ENCODE measurements around the gene DLG5.

Gene DLG5

DNA sequence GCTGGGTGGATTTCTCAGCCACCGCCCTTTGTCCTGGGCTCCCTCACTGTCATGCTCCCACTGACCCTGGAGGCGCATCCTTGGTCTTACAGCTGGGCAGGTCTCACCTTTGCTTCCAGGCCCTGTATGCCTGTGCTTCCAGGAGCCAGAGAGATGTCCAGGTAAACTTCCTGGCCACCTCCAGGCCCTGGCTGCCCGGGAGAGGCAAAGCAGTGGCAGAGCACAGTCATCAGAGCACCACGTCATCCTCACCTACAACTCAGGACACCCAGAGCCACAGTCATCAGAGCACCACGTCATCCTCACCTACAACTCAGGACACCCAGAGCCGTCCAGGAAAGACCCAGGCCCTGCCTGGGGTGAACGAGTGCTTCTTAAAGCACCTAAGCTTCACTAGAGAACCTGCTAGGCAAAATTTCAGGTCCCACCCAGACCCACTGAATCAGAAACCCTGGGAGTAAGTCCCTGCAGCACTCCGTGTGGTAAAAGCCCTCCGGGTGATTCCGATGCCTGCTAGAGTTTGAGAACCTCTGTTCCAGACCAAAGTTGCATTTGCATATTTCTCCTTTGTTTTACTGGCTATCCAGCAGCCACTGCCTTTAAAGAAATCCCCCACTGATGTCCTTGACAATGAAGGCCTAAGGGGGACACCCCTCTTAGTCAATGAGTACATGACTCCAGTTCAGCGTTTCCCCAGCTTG, 62.3 kb downstream of the DLG5 start:
- H3K27ac Mint-ChIP-seq, result no peak overlapping the region
- no peaks in the 10 kb centered on the region for H3K4me1 Mint-ChIP-seq (ENCODE audit: low read depth)
- no peaks in the 10 kb centered on the region for H3K9me3 Mint-ChIP-seq
- no peak overlapping the region for H3K4me3 Mint-ChIP-seq
- no peaks in the 10 kb centered on the region for H3K27me3 Mint-ChIP-seq
- no peaks in the 10 kb centered on the region for H3K36me3 Mint-ChIP-seq (ENCODE audit: low read depth)

DNA sequence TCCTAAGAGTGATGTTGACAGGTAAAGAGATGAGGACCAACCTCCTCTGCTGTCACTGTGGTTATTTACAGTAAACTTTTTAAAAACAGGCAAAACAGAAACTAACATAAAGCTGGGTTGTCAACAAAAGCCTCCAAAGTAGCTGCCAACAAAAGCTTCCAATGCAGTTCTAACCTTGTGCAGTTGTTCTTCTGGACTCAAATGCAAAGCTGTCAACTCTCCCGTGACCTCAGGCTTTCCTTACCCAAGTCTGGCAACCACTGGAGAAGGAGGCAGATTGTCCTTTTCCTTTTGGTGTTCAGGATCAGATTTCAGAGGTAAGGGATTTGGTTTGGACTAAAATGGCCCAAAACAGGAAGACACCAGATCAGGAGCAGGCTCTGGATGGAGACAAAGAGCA, 63.1 kb downstream of the DLG5 start:
- no peaks in the 10 kb centered on the region for H3K27me3 Mint-ChIP-seq
- H3K27ac Mint-ChIP-seq, result no peak overlapping the region
- no peaks in the 10 kb centered on the region for H3K4me1 Mint-ChIP-seq (ENCODE audit: low read depth)
- H3K36me3 Mint-ChIP-seq (ENCODE audit: low read depth), result no peaks in the 10 kb centered on the region
- H3K9me3 Mint-ChIP-seq, result no peaks in the 10 kb centered on the region
- no peak overlapping the region for H3K4me3 Mint-ChIP-seq

DNA sequence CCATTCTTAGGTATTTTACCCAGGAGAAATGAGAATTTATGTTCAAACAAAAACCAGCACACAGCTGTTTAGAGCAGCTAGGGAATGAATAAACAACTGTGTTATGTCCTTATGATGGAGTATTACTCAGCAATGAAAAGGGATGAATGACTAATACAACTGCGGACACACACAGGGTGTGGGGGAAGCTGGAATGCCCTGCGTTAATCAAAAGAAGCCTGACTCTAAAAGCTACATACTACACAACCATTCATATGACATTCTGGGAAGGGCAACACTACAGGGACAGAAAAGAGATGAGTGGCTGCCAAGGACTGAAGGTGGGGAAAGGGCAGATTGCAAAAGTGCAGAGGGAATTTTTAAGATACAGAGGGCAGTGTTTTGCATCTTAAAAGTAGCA, 64.0 kb downstream of the DLG5 start:
- Mint-ChIP-seq H3K27me3 (no peaks in the 10 kb centered on the region), H3K4me3 (no peak overlapping the region), H3K36me3 (ENCODE audit: low read depth) (no peaks in the 10 kb centered on the region), H3K27ac (no peak overlapping the region), H3K9me3 (no peaks in the 10 kb centered on the region), H3K4me1 (ENCODE audit: low read depth) (no peaks in the 10 kb centered on the region)

DNA sequence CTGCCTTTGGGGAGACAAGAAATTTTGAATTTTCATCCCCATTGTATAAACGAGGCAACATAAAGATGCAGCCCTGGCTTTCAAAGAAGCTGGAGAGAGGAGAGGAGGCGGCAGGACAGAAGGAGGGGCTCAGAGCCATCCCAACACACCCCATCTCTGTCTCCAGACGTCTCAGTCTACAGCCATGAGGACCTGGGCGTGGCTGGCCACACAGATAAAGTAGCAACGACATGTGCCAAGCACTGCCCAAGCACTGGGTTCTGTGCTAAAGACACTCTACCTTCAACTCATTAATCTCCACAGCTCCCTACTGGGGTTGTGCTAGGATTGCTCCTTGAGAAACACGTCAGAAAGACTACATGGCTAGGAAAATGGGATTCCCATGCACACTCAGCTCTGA, 65.2 kb downstream of the DLG5 start:
- Mint-ChIP-seq H3K4me1 (ENCODE audit: low read depth) (no peaks in the 10 kb centered on the region), H3K27me3 (no peaks in the 10 kb centered on the region), H3K36me3 (ENCODE audit: low read depth) (no peaks in the 10 kb centered on the region), H3K27ac (no peak overlapping the region), H3K9me3 (no peaks in the 10 kb centered on the region), H3K4me3 (no peak overlapping the region)

DNA sequence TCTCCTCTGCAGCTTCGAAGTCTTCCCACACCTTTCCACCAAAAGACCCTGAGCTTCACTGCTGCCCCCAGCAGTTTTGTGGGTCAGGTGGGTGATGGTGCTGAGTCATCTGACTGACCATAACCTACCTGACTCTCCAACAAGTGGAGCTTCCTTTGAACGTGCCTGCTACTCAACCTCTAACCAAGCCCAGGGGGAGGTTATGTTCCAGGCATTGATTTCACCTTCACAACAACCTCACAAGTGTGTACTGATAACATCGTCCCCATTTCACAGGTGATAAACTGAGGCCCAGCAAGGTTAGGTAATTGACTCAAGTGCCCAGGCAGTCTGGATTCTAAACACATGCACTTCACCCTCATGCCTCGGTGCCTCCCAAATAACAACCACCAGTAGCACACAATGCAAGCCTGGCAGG, 66.7 kb downstream of the DLG5 start:
- no peaks in the 10 kb centered on the region for H3K36me3 Mint-ChIP-seq (ENCODE audit: low read depth)
- H3K4me1 Mint-ChIP-seq (ENCODE audit: low read depth), result no peaks in the 10 kb centered on the region
- H3K27me3 Mint-ChIP-seq, result no peaks in the 10 kb centered on the region
- no peak overlapping the region for H3K27ac Mint-ChIP-seq
- no peak overlapping the region for H3K4me3 Mint-ChIP-seq
- H3K9me3 Mint-ChIP-seq, result no peaks in the 10 kb centered on the region

DNA sequence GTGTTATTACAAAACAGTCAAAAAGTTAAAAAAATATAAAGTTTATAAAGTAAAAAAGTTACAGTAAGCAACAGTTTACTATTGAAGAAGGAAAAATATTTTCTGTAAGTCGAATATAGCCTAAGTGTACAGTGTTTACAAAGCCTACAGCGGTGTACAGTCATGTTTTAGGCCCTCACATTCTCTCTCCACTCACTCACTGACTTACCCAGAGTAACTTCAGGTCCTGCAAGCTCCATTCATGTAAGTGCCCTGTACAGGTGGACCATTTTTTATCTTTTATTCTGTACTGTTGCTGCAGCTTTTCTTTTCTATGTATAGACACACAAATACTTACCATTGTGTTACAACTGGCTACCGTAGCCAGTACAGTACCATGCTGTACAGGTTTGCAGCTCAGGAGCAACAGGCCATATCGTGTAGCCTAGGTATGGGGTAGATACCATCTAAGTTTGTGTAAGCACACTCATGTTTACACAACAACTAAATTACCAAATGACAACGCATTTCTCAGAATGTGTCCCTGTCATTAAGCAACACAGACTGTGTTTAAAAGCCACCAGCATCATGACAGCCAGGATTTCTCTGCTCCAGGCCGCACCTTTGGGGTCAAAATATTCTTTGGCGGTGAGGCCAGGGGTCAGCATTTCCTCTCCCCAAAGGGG, 67.2 kb downstream of the DLG5 start:
- Mint-ChIP-seq H3K4me1 (ENCODE audit: low read depth) (no peaks in the 10 kb centered on the region), H3K4me3 (no peak overlapping the region), H3K9me3 (no peaks in the 10 kb centered on the region), H3K36me3 (ENCODE audit: low read depth) (no peaks in the 10 kb centered on the region), H3K27me3 (no peaks in the 10 kb centered on the region), H3K27ac (no peak overlapping the region)

DNA sequence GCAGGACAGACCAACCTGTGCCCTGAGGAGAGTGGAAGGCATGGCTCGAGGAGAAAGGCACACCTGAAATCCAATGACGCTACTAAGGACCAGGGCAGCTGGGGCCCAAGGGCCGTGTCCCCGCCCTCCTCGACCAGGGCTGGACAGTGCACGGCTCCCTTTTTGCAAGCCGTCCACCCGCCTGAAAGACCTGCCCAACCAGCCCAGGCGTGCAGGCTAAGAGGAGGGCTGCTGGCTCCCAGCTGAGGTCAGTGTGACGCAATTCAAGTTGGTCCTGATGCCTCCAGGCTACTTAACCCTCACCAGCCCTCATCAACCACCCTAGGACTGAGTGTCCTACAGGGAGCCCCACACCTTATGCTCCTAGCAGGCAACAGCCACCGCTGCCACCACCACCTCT, 69.3 kb downstream of the DLG5 start:
- Mint-ChIP-seq H3K4me3 (no peak overlapping the region), H3K27me3 (no peaks in the 10 kb centered on the region), H3K27ac (no peak overlapping the region), H3K4me1 (ENCODE audit: low read depth) (no peaks in the 10 kb centered on the region), H3K36me3 (ENCODE audit: low read depth) (no peaks in the 10 kb centered on the region), H3K9me3 (no peaks in the 10 kb centered on the region)

DNA sequence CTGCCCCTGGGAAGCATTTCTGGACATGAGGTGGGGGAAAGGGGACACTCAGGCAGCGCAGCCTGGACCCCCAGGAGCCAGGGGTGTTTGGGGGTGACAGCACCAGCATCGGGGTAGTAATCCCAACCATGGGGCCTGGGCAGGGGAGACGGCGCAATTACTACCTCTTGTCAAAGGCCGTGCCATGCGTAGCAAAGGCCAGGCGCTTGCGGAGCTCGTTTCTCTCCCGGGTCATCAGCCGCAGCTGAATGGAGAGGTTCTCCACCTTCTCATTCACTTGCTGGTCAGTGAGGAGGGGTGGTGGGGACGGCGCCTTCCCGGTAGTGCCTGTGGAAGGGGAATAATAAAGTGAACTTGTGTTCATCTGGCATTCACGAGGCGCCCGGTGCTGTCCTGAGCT, 70.0 kb downstream of the DLG5 start:
- no peak overlapping the region for H3K27ac Mint-ChIP-seq

DNA sequence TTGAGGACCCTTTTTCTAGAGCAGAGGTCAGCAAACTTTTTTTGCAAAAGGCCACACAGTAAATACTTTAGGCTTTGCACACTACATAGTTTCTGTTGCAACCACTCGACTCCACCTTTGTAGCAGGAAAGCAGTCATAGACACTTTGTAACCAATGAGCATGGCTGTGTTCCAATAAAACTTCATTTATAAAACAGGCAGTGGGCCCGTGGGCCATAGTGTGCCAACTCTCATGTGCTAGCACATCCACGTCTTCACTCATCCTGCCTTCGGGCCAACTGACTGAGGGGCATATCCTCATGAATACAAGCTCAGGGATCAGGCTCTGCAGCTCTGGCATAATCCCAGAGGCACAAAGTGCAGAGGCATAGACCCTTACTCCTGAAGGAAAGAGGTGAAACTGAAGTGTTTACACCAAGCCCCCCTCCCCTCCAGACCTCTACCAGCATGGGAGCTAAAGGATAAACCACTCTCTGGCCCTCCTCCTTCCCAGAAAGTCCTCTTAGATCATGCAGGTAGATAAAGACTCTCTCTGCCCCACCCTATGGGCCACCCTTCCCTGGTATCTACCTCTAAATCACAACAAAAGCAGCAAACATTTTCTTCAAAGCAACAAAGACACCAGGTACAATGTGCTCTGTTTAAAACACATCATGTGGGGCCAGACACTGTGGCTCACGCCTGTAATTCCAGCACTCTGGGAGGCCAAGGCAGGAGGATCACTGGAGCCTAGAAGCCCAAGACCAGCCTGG, 71.0 kb downstream of the DLG5 start:
- no peaks in the 10 kb centered on the region for H3K4me1 Mint-ChIP-seq (ENCODE audit: low read depth)
- no peak overlapping the region for H3K4me3 Mint-ChIP-seq
- no peak overlapping the region for H3K27ac Mint-ChIP-seq
- H3K36me3 Mint-ChIP-seq (ENCODE audit: low read depth), result no peaks in the 10 kb centered on the region
- H3K27me3 Mint-ChIP-seq, result no peaks in the 10 kb centered on the region
- H3K9me3 Mint-ChIP-seq, result no peaks in the 10 kb centered on the region

More for the DNA sequence above, 70.0 kb downstream of the DLG5 start:
- Mint-ChIP-seq H3K27me3 (no peaks in the 10 kb centered on the region), H3K4me3 (no peak overlapping the region), H3K36me3 (ENCODE audit: low read depth) (no peaks in the 10 kb centered on the region), H3K4me1 (ENCODE audit: low read depth) (no peaks in the 10 kb centered on the region), H3K9me3 (no peaks in the 10 kb centered on the region)

DNA sequence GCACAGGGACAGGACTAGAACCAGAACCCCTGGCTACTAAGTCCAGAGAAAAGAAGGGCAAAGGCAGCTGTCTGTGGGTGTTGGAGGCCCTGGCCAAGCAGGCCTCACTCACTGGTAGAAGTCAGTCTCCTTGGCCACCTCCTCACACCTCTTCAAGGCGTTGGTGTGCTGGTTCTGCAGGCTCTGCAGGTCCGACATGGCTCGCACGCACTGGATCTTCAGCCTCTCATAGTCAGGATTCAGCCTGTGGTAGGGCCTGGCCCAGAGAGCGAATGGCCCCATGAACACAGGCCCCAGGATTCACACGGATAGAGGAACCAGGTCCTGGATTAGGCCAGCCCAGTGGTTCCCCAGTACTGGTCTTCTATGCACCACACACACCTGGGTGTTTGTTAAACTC, 72.4 kb downstream of the DLG5 start:
- Mint-ChIP-seq H3K27me3 (no peaks in the 10 kb centered on the region), H3K4me1 (ENCODE audit: low read depth) (no peaks in the 10 kb centered on the region), H3K4me3 (no peak overlapping the region), H3K27ac (no peak overlapping the region), H3K36me3 (ENCODE audit: low read depth) (no peaks in the 10 kb centered on the region), H3K9me3 (no peaks in the 10 kb centered on the region)

DNA sequence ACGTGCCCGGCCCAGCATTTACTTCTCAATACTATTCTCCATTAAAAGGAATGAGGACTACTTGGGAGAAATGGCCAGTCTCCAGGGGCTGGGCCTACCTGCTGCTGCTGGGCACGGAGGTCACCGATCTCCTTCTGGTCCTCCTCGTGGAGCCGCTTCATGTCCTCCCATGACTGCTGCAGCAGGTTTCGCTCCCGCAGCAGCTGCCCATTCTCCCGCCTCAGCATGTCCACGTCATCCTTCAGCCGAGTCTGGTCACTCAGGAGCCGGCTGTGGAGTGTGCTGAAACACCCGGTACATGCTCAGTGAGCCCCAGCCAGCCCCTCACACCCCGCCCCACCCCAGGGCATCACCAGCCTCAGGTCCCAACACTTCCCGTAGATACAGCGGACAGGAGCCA, 73.3 kb downstream of the DLG5 start:
- H3K27ac Mint-ChIP-seq, result no peak overlapping the region

DNA sequence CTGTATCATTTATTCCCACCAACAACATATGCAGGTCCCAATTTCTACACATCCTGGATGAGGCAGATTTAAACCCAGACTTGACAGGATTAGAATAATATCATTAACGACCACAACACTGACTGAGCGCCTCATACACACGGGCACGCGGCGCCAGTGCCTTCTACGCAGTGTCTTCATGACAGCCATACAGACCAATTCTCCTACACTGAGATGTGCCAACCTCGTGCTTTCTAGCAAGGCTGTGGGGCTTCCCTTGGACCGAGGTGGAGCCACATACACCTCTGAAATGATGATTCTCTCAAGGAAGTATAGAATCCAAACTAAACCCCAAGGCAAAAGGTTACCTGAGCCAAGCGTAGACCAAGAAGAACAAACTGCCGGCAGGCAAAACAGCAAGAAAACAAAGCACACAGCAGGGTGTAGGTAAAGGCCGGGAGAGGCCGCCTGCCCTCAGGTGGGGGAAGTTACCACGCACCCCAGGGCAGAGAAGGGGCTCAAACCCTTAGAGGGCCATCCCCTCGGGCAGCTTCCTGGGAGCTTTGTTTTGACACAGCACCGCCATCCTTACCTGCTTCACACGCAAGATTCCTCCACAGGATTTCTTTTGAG, 75.8 kb downstream of the DLG5 start:
- Mint-ChIP-seq H3K27ac (no peak overlapping the region), H3K9me3 (no peaks in the 10 kb centered on the region), H3K4me1 (ENCODE audit: low read depth) (no peaks in the 10 kb centered on the region), H3K4me3 (no peak overlapping the region), H3K27me3 (no peaks in the 10 kb centered on the region), H3K36me3 (ENCODE audit: low read depth) (no peaks in the 10 kb centered on the region)

More for the DNA sequence above, 73.3 kb downstream of the DLG5 start:
- H3K36me3 Mint-ChIP-seq (ENCODE audit: low read depth), result no peaks in the 10 kb centered on the region
- no peaks in the 10 kb centered on the region for H3K4me1 Mint-ChIP-seq (ENCODE audit: low read depth)
- H3K4me3 Mint-ChIP-seq, result no peak overlapping the region
- no peaks in the 10 kb centered on the region for H3K9me3 Mint-ChIP-seq
- no peaks in the 10 kb centered on the region for H3K27me3 Mint-ChIP-seq

DNA sequence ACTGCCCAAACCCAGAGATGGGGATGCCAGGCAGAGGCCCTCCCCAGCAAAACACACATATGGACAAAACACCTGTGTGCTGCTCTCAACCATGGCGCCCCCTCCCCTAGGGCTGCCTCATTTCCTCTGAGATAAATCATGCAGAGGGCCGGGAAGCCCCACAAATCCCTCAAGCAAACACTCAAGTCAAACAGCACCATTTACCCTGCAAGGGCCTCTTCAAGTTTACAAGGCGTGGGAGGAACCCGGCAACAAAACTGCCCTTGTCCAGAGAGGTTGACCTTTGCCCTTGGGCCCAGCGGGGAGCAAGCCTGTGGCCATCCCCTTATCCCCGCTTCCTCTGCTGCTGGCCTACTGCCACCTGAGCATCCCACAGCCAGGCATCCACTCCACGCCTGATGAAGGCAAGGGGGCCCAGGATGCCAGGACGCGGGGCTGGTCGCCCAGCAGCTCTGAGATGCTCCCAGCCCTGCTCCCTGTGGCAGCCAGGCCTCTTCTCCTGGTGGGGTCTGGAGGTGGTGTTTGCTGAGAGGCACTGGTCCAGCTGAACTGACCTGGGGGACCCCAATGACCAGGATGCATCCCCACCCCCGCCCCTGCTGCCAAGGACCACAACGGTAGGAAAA, 77.4 kb downstream of the DLG5 start:
- Mint-ChIP-seq H3K4me1 (ENCODE audit: low read depth) (no peaks in the 10 kb centered on the region), H3K27ac (no peak overlapping the region), H3K9me3 (no peaks in the 10 kb centered on the region), H3K36me3 (ENCODE audit: low read depth) (no peaks in the 10 kb centered on the region), H3K4me3 (no peak overlapping the region), H3K27me3 (no peaks in the 10 kb centered on the region)

DNA sequence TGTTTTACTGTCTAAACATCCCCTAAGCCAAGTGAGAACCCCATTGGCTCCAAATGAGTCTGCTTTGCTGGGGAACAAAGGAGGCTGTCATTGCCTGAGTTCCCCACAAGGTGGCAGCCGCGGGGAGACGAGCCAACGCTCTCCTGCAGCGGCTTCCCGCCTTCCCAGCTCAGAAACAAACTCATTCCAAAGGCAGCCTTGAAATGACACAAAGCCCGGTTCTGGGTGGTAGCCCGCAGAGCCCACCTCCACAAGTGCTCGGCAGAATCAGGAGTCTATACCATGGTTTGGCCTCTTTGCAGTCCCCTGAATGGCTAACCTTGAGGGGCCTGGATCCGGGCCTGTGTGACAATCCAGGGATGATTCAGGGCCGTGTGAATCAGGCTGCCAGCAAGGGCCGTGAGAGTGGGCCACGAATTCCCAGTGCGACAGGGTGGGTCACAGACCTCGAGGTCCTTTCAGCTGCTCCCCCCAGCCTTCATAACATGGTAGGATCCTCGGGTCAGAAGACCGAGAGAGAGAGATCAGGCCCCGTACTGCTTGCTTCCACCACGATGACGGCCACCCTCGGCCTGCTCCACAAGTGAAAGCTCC, 79.7 kb downstream of the DLG5 start:
- no peaks in the 10 kb centered on the region for H3K36me3 Mint-ChIP-seq (ENCODE audit: low read depth)
- no peaks in the 10 kb centered on the region for H3K27me3 Mint-ChIP-seq
- no peaks in the 10 kb centered on the region for H3K9me3 Mint-ChIP-seq
- no peaks in the 10 kb centered on the region for H3K4me1 Mint-ChIP-seq (ENCODE audit: low read depth)
- no peak overlapping the region for H3K4me3 Mint-ChIP-seq
- no peak overlapping the region for H3K27ac Mint-ChIP-seq

Data from stimulated activated naive CD8-positive, alpha-beta T cell treated with anti-CD3 and anti-CD28 coated beads, Interleukin-15, Interleukin-2, amounts not matched to agents 100 ng/mL and 50 ng/mL, for 24 hours (primary cell).